Ascending aorta (tissue), 2 donors: ENCODE results near the gene ADAMTS17. TPM values are rescaled to one million over a fixed set of nuclear protein-coding genes. Genes with fewer than 3 reads are reported as not detected.

Experiments
- DNase-seq, 2 donors: peaks; one replicate each; pipeline ENCODE4 v3.0.0-alpha.2; 2019; ENCODE audit warnings: low spot score in 2 of 2
- H3K27ac ChIP-seq, 2 donors: fragments of 200-600 bp; sonication (generic); one replicate each; pipeline ENCODE4 v1.5.1; 2016 to 2017; ENCODE audit warnings: mild to moderate bottlenecking in 1 of 2
- H3K27me3 ChIP-seq: fragments of 200-600 bp; sonication (generic); one replicate; pipeline ENCODE4 v1.5.1; 2017
- H3K36me3 ChIP-seq, 2 donors: fragments of 200-600 bp; sonication (generic); one replicate each; pipeline ENCODE4 v1.5.1; 2016
- H3K4me1 ChIP-seq, 2 donors: fragments of 200-600 bp; sonication (generic); one replicate each; pipeline ENCODE4 v1.5.1; 2016 to 2017; ENCODE audit warnings: mild to moderate bottlenecking in 1 of 2
- H3K4me3 ChIP-seq, 2 donors: fragments of 200-600 bp; sonication (generic); one replicate each; pipeline ENCODE4 v1.5.1; 2016 to 2017; ENCODE audit warnings: mild to moderate bottlenecking in 1 of 2
- H3K9me3 ChIP-seq, 2 donors: fragments of 200-600 bp; sonication (generic); one replicate each; pipeline ENCODE4 v1.5.1; 2016
- intact Hi-C: fragments of 100-400 bp; cut with DNase I; formaldehyde crosslinking; loops from one replicate; pipeline ENCODE4 v1.15.1; 2023
- total RNA-seq: library from RNA; depleted of rRNA; stranded (reverse); fragments of >200 nt; gene quantifications from one replicate; pipeline ENCODE4 v1.1.0, GENCODE V29; 2016
- TF ChIP-seq, protein P1 (sequence below), 3 experiments: fragments of 200-600 bp in 2 of 3; fragments of 450-650 bp in 1 of 3; sonication (generic) in 2 of 3; IDR thresholded peaks; one replicate each; pipeline ENCODE4 v1.5.1; 2016 to 2019; ENCODE audit warnings: antibody characterized with exemption in 3 of 3, mild to moderate bottlenecking in 1 of 3, moderate library complexity in 1 of 3

ADAMTS17 gene
- total RNA-seq, 1 donor from 2014 or later: 2.8 TPM

DNA sequence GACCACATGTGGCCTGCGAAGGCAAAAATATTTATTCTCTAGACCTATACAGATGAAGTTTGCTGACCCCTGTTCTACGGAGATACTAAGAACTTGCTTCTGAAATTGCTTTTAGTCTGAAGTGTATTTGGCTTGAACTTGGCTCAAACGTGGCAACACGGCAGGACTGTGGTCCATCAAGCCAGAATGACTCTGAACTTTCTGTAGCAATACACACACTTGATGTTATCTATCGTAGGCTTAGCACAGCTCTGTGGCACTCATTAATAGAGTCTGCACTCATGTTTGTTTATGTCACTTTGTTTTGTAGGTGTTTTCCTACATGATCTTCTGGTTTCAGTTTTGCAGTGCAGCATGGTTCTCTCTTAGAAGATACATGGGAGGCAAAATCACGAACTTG lies 298.1 kb downstream of the ADAMTS17 start:
- Histone ChIP-seq H3K36me3 (no peaks in the 10 kb centered on the region), H3K4me3 (peak overlapping the region; percentile 1 to 32), H3K27ac (peak overlapping the region; percentile 48 to 58), H3K27me3 (no peaks in the 10 kb centered on the region), H3K4me1 (peaks cover 0 to 10% of the 10 kb centered on the region in 2 donors), H3K9me3 (no peaks in the 10 kb centered on the region)
- DNase-seq: no peak
- TF ChIP-seq, protein P1, sequence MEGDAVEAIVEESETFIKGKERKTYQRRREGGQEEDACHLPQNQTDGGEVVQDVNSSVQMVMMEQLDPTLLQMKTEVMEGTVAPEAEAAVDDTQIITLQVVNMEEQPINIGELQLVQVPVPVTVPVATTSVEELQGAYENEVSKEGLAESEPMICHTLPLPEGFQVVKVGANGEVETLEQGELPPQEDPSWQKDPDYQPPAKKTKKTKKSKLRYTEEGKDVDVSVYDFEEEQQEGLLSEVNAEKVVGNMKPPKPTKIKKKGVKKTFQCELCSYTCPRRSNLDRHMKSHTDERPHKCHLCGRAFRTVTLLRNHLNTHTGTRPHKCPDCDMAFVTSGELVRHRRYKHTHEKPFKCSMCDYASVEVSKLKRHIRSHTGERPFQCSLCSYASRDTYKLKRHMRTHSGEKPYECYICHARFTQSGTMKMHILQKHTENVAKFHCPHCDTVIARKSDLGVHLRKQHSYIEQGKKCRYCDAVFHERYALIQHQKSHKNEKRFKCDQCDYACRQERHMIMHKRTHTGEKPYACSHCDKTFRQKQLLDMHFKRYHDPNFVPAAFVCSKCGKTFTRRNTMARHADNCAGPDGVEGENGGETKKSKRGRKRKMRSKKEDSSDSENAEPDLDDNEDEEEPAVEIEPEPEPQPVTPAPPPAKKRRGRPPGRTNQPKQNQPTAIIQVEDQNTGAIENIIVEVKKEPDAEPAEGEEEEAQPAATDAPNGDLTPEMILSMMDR (IDR thresholded peaks at IDR 0.05): no peak
- intact Hi-C loops: loop anchor here (5.0 kb wide), 3 partner anchors 69 to 1036 kb away; partner anchors contain the start of gene PGPEP1L

- Histone ChIP-seq H3K36me3 (no peaks in the 10 kb centered on the region), H3K27ac (peak overlapping the region; percentile 48 to 58), H3K4me1 (peaks cover 0 to 10% of the 10 kb centered on the region in 2 donors), H3K27me3 (no peaks in the 10 kb centered on the region), H3K4me3 (peak overlapping the region; percentile 1 to 32), H3K9me3 (no peaks in the 10 kb centered on the region)
- intact Hi-C loops: loop anchor here (5.0 kb wide), 3 partner anchors 69 to 1036 kb away; partner anchors contain the start of gene PGPEP1L
- TF ChIP-seq, protein P1 (IDR thresholded peaks at IDR 0.05): no peak
- DNase-seq: no peak
Observed at GRCh38 chr15:100043068-100043641, 298.6 kb downstream of the ADAMTS17 start.

DNA sequence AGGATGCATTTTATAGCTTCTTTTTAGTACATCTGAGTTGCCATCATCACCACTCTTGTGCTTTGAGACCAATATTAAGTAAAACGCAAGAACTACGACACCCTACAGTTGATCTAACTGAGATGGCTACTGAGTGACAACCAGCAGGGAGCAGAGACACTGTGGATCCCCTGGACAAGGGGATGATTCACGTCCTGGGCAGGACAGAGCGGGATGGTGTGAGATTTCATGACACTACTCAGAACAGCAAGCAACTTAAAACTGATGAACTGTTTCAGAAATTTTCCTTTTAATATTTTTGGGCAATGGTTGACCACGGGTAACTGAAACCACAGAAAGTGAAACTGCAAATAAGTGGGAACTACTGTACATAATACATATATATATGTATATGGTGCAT lies 299.2 kb downstream of the ADAMTS17 start:
- H3K9me3 ChIP-seq: no peaks in the 10 kb centered on the region
- H3K27ac ChIP-seq: peak overlapping the region in 1 of 2 donors; percentile 58
- no peaks in the 10 kb centered on the region for H3K36me3 ChIP-seq
- DNase-seq: no peak
- peak overlapping the region in 1 of 2 donors; percentile 1 for H3K4me3 ChIP-seq
- H3K4me1 ChIP-seq: peaks cover 0 to 10% of the 10 kb centered on the region in 2 donors
- intact Hi-C loops: loop anchor here (5.0 kb wide), 3 partner anchors 70 to 1035 kb away; partner anchors contain the start of gene PGPEP1L
- TF ChIP-seq, protein P1 (IDR thresholded peaks at IDR 0.05): no peak
- H3K27me3 ChIP-seq: no peaks in the 10 kb centered on the region

- no peak for DNase-seq
- peaks cover 0 to 10% of the 10 kb centered on the region in 2 donors for H3K4me1 ChIP-seq
- no peaks in the 10 kb centered on the region for H3K9me3 ChIP-seq
- TF ChIP-seq, protein P1 (IDR thresholded peaks at IDR 0.05): no peak
- no peaks in the 10 kb centered on the region for H3K27me3 ChIP-seq
- no peaks in the 10 kb centered on the region for H3K36me3 ChIP-seq
- intact Hi-C loops: loop anchor here (5.0 kb wide), 3 partner anchors 71 to 1034 kb away; partner anchors contain the start of gene PGPEP1L
- H3K4me3 ChIP-seq: no peak overlapping the region
- H3K27ac ChIP-seq: no peak overlapping the region
Observed at GRCh38 chr15:100041127-100041828, 300.5 kb downstream of the ADAMTS17 start.

DNA sequence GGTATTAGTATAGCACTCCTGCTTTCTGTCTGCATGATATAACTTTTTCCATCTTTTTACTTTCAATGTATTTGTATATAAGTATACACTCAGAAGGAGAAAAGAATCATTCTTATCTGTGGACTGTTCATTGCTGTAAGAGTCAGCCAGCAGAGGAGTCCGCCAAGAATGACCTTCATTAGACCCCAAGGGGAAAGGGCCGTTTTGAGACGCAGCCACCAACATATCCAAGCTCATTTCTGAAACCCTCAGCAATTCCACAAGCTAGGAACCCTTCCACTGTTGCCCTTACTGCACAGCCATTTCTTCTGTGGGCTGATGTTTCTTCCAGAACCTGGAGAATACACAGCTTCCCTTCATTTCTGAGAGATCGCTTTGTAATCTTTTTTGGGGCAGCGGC lies 301.8 kb downstream of the ADAMTS17 start:
- intact Hi-C loops: loop anchor here (5.0 kb wide), 3 partner anchors 72 to 1033 kb away; partner anchors contain the start of gene PGPEP1L
- Histone ChIP-seq H3K36me3 (no peaks in the 10 kb centered on the region), H3K4me1 (peaks cover 0 to 10% of the 10 kb centered on the region in 2 donors), H3K4me3 (no peak overlapping the region), H3K9me3 (no peaks in the 10 kb centered on the region), H3K27me3 (no peaks in the 10 kb centered on the region), H3K27ac (no peak overlapping the region)
- TF ChIP-seq, protein P1 (IDR thresholded peaks at IDR 0.05): no peak
- no peak for DNase-seq
